GM21515 (cell line): ENCODE data around the gene EZR.

Source experiments
- ATAC-seq: cut with Tn5 transposase; IDR thresholded peaks from one replicate; pipeline ENCODE4 v1.9.1; 2021; ENCODE audit not compliant: unreplicated experiment

EZR gene

DNA sequence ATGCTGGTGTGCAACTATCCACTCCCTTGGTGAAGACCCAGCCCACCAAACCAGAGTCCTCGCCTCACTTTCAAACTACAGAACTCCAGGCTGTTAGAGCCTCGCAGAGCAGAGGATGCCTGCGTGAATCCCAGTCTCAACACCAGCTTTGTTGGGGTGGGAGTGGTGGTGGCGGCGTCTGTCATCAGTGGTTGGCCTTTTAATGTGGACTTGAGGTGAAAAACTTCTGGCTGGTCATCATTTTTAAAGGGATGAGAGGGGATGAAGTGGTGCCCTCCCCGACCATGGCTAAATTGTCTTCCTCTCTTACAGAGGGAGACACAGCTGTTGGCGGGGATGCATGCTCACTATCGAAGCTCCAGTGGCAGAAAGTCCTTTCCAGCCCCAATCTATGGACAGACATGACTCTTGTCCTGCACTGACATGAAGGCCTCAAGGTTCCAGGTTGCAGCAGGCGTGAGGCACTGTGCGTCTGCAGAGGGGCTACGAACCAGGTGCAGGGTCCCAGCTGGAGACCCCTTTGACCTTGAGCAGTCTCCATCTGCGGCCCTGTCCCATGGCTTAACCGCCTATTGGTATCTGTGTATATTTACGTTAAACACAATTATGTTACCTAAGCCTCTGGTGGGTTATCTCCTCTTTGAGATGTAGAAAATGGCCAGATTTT lies 54.9 kb downstream of the EZR start:
- no peak for ATAC-seq

DNA sequence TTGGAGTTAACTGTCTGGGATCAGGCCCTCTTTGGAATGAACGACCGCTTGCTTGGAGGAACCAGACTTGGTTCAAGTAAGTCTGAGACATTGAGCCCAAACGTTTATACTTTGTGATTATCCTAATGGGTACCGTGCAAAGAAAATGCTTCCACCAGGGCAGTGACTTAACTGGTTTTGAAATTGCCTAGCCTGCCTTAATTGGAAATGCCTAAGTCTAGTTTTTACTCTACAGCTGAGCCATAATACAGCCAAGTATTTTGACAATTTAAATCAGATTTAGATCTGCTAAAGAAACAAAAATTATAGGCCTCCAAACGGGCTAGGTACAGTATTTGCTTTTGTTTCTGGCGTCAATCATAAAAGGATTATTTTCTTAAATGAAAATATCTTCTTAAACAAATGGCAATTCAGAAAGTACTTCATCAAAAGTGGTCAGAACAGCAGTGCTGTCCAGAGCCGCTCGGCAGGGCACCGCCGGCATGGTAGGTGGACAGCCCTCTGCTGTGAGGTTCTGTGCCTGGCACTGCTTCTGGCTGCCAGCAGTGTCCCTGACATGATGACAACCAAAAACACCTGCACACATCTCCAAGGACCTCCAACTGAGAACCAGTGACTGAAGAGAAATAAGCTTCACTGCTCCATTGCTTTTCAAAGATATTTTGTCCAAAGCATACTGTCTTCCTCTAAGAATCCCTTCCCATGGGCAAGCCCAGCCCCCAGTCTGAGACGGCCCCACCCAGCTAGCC lies 55.6 kb downstream of the EZR start:
- ATAC-seq = no peak

DNA sequence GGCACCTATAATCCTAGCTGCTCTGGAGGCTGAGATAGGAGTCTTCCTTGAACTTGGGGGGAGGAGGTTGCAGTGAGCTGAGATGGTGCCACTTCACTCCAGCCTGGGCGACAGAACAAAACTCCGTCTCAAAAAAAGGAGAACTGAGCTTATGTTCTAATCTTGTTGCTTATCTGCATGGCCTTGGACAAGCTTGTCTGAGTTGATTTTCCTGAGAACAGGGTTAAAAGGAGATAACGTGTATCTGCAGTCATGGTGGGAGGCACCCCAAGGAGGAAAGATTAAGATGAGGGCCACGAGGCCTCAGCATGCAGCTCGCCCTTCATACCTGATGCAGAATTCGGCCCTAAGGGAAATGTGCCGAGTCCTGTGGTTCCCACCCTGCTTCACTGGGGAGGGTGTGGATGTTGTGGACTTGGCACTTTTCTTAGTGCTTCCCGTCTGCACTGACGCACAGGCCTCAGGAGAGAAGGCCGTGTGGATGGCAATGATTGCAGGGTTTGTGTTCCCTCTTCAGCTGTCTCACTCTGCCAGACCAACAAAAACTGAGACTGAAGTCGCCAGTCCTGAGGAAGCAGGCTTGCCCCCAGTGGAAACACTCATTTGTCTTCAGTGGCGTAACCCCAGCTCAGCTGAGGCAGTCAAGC lies 56.3 kb downstream of the EZR start:
- no peak for ATAC-seq

DNA sequence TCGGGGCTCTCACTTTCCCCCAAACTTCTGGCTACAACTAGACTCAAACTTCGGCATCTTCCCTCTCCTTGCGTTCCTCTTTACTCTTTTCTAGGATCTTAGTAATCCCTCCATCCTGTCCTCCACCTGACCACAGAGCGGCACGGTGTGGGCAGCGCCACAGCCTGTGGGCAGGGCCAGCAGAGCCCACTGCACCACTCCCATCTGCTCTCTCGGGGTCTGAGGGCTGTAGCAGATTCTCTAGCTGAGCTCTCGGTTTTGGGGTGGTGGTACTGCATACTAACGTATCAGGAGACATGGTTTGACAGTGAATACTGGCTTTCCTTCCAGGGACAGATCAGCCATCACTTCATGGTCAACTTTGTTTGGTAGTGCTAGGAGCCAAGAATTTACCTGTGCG lies 57.4 kb downstream of the EZR start:
- ATAC-seq = no peak

DNA sequence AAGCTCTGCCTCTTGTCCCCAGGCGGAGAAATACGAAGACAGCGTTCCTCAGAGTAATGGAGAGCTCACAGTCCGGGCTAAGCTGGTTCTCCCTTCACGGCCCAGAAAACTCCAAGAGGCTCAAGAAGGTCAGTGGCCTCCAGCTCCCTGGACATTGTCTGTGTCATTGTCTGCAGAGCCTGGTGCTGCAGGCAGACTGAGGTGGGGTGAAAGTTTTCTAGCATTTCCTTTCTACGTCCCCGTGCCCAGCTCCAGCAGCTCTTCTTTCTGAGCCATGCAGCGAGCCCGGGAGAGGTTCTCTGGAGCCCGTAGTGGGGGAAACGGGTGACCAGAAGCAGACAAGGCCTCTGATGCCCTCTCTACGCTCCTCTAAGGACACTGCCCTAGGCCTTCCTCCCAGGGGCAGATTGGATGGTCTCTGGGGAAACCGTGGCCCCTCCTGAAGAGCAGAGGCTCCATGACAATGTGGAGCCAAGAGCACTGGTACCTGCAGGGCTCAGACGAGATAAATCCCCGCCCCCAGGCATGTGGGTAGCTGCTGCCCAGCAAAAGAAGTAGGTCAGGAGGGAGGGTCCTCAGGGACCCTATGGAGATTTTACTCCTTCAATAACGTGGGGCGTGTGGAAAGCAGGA lies 58.4 kb downstream of the EZR start:
- ATAC-seq = no peak

DNA sequence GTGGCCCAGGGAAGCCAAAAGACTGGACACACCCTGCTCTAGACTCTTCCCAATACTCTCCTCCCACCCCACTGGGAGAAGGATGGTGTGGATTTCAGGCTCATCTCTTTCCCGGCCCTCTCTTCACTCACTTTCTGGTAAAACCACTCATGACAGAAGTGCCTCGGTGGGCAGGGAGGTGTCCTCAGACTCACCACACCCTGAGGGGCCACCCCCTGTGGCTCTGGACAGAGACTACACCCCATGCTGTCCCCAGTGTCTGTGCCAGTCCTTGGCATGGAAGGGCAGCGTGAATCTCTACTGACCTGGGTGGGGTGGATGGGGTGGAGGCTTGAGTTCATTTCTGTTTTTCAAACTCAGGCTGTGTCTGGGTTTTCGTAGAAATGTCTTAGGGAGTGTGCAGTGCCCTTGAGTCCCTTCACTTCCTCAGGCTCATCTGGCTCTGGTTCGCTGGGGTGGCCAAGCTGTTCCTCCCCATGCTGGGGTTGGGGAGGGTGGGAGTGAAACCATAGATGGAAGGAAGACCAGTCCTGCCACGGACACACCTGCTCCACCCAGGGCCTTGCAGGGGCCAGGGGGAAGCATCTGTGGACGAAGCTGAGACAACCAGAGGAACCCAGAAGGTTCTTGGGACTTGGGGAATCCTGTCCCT lies 59.1 kb downstream of the EZR start:
- no peak for ATAC-seq

DNA sequence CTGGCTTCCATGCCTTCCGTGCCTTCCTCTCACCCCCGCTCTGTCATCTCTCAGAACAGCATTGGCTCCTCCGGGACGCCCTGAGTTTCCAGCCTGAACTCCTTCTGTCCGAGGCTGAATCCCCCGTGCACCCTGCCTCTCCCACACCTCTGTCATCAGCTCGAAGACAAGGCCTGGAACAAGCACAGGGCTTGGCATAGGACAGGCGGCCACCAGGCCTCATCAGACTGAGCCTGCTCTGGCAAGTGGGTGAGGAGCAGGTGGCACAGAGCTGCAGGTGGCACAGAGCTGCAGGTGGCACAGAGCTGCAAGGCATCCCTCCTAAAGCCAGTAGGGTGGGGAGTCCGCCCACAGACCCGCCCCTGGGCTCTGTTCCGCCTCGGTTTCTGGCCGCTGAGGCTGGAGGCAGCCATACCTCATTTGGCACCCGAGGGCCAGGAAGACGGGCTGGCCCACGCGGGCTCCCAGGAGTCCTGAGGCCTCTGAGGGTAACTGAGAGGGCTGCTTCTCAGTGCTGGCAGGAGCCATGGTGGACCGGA lies 60.2 kb downstream of the EZR start:
- no peak for ATAC-seq

DNA sequence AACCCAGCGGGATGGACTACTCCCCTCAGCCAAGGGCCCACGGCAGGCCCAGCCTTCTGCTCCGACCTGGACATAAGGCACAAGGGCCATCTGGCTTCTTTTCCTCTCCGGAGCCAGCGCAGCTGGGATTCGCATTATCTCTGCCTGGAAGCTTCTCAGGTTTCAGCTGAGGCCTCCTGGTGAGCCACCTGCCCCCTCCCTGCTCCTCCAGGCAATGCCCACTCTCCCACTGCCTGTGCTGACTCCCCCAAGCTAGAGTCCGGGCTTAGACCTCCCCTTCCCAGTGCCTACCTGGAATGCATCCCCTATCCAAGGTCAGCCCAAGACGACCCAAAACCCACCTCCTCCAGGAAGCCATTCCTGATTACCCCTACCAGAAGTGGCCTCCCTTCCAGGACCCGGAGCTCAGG lies 60.7 kb downstream of the EZR start:
- ATAC-seq = no peak

DNA sequence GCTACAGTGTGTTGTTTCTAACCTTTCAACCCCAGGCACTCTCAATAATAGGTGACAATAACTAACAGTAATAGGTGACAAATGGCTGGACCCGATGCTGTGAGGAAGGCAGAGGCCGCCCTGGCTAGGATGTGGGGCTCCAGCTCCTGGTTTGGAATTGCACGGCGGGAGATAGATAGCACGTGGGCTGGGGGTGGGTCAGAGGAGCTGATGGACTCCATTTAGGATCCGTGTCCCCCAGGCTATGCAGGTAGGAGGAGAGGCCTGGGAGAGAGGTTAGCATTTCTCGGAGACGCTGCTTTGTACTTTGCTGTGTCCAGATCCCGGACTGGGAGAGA lies 61.4 kb downstream of the EZR start:
- ATAC-seq = no peak

DNA sequence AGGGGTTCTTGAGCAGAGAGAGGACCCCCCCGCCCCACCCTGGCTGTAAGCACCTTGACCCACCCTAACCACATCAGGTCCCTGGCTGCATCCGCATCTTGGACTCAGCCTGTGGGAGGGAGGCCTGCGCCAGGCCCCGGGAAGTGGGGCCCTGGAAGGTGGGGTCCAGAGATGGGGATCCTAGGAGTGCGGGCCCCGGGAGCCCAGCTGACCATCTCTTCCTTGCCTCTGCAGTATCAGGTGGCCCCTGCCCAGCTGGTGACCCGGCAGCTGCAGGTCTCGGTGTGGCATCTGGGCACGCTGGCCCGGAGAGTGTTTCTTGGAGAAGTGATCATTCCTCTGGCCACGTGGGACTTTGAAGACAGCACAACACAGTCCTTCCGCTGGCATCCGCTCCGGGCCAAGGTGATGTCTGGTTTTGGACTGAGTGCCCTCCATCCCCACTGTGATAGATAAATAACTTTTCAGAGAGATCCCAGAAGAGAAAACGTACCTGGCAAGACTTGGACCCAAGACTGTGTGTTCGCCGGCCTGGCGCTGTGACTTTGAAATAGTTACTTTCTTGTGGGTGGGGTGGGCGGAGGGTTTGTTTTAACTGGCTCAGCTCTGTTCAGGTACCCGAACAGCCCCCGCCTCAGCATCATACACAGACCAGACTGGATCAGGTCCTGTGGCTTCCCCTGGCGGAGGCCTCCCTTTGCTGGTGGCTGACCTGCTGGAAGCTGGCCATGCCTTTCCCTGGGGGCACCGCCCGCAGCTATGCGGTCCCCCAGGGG lies 62.0 kb downstream of the EZR start:
- no peak for ATAC-seq

DNA sequence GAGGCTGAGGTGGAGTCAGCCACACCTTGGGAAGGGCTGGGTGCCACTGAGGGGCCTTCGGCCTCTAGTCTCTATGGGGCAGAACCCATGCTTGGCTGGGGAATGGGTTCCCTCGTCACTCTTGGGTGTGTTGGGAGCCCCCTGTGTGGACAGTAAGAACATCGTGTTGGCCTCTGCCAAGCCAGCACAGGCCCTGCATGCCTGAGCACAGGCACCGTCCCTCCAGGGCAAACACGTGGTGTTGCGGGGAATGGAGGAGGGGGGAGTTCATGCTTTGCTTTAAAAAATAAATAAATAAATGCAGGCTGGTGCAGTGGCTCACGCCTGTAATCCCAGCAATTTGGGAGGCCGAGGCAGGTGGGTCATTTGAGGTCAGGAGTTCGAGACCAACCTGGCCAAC lies 63.0 kb downstream of the EZR start:
- no peak for ATAC-seq

DNA sequence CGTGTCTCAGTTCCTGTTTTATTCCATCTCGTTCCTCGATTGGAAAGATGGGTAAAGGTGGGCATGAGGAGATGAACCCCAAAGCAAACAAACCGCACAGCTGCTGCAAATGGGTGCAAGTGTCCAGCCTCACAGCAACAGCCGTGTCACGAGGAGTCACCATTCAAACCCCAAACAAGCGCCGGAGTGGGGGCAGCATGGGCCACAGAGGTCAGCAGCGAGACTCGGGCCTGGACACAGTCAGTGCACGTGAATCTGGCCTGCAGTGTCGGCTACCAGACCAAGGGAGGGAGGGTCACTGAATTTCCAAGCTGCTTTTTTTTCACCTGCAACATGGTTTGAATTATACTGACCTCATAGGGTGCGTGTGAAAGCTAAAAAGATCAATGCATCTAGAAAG lies 63.5 kb downstream of the EZR start:
- ATAC-seq = no peak

DNA sequence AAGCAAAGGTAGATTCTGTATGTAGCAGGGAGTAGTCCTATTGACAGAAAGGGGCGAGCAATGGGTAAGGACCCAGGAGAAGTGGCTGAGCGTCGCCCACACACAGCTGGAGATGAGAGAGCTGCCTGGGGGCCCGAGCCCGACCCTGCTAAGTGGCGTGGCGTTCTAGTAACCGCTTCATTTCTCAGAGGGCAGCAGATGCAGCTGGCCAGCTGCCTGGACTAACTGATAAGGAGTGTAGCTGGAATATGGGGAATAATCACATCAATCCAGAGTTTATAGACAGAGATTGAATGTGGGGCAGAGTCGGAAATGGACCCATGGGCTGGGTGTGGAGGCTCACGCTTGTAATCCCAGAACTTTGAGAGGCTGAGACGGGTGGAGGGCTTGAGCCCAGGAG lies 64.4 kb downstream of the EZR start:
- ATAC-seq = no peak

DNA sequence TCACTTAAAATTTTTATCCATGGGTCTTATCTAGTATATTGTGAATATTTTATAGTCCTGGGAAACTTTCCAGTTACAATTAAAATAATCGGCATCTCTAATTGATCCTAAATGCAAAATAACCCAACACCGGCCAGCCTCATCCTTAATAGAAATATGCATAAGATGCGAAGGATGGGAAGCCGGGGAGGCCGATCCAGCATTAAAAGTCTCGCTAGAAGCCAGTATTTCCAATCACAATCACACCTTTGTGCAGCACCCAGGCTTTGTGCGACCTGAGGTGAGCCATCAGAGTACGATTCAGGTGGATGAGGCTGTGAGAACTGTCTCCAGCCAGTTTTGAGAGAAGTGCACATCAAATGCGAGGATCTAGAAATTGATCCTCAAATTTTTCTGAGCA lies 65.4 kb downstream of the EZR start:
- ATAC-seq = no peak

DNA sequence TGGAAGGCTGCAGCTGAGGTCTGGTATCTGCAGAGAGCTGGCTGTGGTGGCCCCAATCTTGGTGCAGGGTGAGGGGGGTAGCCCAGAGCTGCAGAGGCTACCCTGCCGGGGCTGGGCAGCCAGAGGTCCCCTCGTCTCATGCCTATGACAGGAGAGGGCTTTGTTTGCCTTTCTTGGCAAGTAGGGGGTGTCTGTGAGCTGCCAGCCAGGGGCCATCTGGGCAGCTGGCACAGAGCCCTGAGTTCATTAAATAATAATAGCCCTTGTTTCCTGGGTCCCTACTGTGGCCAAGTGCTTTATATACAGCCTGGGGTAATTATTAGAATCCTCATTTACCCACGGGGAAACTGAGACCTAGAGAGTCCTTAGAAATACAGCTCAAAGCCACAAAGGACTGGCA lies 66.6 kb downstream of the EZR start:
- ATAC-seq = no peak

DNA sequence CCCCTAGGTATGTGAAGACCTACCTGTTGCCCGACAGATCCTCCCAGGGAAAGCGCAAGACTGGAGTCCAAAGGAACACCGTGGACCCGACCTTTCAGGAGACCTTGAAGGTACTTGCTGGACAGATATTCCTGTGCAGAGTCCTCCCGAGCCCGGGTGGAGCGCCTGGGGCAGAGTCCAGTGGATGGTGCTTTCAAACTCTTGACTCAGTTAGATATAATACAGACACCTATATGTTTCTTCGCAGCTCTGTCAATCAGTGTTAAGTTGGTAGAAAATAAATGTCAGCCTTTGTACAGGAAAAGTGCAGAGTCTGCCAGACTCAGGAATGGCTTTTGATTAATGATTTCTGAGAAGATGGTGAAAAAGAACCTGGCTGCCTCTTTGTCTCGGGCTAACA lies 67.2 kb downstream of the EZR start:
- ATAC-seq = no peak

DNA sequence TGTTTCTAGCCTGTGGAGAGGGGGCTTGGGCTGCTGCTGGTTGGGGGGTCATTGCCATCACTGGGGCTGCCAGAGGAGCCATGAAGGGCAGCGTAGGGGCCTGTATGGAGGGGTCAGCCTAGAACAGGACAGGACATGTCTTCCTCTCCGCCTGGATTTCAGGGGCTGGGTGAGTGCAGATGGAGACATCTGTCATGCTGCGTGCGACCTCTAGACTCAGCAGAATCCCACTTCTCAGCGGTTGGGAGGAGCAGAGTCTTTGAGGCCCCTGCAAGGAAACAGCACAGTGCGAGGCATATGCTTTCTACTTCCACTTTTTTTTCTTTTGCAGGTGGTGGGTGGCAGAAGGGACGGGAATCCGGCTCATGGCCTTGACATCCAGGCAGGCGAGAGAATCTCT lies 67.9 kb downstream of the EZR start:
- ATAC-seq = no peak

DNA sequence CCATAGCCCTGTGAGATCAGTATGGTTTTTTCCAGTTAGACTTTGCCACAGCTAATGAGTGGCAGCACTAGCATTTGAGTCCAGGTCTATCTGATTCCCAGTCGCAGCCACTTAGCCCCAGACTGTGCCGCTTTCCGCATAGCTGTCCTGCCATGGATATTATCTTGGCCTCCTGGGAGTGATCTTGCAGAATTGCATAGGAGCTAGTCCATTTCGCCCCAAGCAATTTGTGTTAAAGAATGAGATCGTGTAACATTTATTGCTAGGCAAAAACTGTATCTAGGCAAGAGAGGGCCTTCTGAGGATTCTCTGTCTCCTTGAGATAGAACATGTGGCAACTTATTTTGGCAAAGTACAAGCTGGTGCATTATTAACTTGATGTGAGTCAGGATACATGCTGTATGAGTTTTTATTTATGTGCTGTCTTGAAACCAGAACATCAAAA lies 74.2 kb downstream of the EZR start:
- ATAC-seq = no peak

DNA sequence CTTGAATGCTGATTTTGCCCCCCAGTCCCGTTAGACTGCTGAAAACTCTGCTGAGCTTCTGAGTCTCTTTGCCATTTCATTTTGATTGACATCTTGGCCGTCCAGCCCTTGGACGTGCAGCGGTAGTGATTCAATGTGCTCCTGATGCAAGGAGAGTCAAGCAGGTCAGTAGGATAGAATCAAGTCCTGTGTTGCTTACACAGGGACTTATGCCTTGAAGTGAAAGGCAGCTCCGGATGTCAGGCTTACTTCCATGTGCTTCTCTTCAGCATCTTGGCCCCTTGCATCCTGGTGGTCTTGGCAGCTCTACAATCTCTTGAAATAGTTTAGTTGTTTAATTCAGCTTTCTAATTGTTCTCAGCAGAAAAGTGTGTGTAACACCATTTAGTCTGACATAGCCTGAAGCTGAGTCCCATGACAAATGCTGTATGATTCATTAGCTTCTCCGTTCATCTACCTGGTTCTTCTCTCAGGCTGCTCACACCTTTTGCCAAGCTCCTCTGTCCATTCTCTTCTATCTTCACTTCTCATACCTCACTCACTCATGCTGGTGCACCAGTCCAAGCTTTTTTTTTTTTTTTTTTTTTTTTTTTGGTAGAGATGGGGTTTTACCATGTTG lies 76.0 kb downstream of the EZR start:
- ATAC-seq = no peak

DNA sequence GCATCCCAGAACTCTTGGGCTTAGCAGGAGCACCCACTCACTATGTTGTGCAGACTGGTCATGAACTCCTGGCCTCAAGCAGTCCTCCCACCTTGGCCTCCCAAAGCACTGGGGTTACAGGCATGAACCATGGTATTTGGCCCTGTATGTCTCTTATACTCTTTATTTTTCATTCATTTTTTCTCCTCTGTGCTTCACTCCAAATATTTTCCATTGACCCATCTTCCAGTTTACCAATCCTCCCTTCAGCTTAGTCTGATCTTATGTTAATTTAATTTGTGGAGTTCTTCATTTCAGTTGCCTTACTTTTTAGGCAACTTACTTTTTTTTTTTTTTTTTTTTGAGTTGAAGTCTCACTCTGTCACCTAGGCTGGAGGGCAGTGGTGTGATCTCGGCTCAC lies 79.5 kb downstream of the EZR start:
- ATAC-seq = no peak
